SK-N-SH (cell line): ENCODE results near the gene CCDC141.
"Not testable (repeated sequence)": the region's sequence is repeated elsewhere in the genome, so short reads cannot be mapped to it uniquely, and the experiment has no call there.

ENCODE experiments used
- CHD2 ChIP-seq: fragments of 150-350 bp; IDR thresholded peaks from 2 replicates; pipeline ENCODE4 v1.6.1; 2018; ENCODE audit warnings: low read length; ENCODE audit not compliant: partially characterized antibody
- EP300 ChIP-seq, 2 experiments: IDR thresholded peaks; 2 replicates each; pipeline versions ENCODE4 v1.4.0 to v1.6.1; 2012; ENCODE audit warnings: borderline replicate concordance in 1 of 2, low read depth in 1 of 2, low read length in 1 of 2
- GATA2 ChIP-seq: sonication (generic); formaldehyde crosslinking; IDR thresholded peaks from 2 replicates; pipeline ENCODE4 v1.5.0; 2020; ENCODE audit warnings: mild to moderate bottlenecking, missing genetic modification reagents
- POLR2AphosphoS5 ChIP-seq: IDR thresholded peaks from 2 replicates; pipeline ENCODE4 v1.6.1; 2012; ENCODE audit warnings: low read depth, low read length
- RFX5 ChIP-seq: IDR thresholded peaks from 2 replicates; pipeline ENCODE4 v1.6.1; 2012; ENCODE audit warnings: mild to moderate bottlenecking, improper control_type of control experiment, low read length
- SMC3 ChIP-seq: IDR thresholded peaks from 2 replicates; pipeline ENCODE4 v1.6.1; 2012; ENCODE audit warnings: low read depth, low read length, improper control_type of control experiment
- YY1 ChIP-seq: IDR thresholded peaks from 2 replicates; pipeline ENCODE4 v1.4.0; 2012; ENCODE audit warnings: low read depth, mild to moderate bottlenecking
- TF ChIP-seq, protein P1 (sequence below): fragments of 200-600 bp; sonication (generic); IDR thresholded peaks from 2 replicates; pipeline ENCODE4 v1.6.1; 2017; ENCODE audit warnings: antibody characterized with exemption, mild to moderate bottlenecking, moderate library complexity
- TF ChIP-seq, protein P2 (sequence below): IDR thresholded peaks from 2 replicates; pipeline ENCODE4 v1.4.0; 2012; ENCODE audit warnings: low read depth

DNA sequence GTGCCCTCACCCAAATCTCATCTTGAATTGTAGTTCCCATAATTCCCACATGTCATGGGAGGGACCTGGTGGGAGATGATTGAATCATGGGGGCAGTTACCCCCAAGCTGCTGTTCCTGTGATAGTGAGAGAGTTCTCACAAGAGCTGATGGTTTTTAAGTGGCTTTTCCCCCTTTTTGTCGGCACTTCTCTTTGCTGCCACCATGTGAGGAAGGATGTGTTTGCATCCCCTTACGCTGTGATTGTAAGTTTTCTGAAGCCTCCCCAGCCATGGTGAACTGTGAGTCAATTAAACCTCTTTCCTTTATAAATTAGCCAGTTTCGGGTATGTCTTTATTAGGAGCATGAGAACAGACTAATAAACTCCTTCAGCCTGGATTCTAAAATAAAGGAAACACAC, 57.2 kb downstream of the CCDC141 start:
- TF ChIP-seq SMC3 = peak; percentile 32; the same call in 1 of the 2 replicates
- not testable (repeated sequence) for TF ChIP-seq RFX5; YY1; EP300 (IDR thresholded peaks at IDR 0.05; ENCODE audit: borderline replicate concordance in 1 of 2, low read depth in 1 of 2, low read length in 1 of 2); POLR2AphosphoS5; CHD2; GATA2 (CRISPR knock-in tag)
- TF ChIP-seq, protein P1, sequence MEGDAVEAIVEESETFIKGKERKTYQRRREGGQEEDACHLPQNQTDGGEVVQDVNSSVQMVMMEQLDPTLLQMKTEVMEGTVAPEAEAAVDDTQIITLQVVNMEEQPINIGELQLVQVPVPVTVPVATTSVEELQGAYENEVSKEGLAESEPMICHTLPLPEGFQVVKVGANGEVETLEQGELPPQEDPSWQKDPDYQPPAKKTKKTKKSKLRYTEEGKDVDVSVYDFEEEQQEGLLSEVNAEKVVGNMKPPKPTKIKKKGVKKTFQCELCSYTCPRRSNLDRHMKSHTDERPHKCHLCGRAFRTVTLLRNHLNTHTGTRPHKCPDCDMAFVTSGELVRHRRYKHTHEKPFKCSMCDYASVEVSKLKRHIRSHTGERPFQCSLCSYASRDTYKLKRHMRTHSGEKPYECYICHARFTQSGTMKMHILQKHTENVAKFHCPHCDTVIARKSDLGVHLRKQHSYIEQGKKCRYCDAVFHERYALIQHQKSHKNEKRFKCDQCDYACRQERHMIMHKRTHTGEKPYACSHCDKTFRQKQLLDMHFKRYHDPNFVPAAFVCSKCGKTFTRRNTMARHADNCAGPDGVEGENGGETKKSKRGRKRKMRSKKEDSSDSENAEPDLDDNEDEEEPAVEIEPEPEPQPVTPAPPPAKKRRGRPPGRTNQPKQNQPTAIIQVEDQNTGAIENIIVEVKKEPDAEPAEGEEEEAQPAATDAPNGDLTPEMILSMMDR = peak; percentile 35
- TF ChIP-seq, protein P2, sequence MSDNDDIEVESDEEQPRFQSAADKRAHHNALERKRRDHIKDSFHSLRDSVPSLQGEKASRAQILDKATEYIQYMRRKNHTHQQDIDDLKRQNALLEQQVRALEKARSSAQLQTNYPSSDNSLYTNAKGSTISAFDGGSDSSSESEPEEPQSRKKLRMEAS = not testable (repeated sequence)
